ENCODE measurements around the gene FKBP5.

FKBP5 gene

DNA sequence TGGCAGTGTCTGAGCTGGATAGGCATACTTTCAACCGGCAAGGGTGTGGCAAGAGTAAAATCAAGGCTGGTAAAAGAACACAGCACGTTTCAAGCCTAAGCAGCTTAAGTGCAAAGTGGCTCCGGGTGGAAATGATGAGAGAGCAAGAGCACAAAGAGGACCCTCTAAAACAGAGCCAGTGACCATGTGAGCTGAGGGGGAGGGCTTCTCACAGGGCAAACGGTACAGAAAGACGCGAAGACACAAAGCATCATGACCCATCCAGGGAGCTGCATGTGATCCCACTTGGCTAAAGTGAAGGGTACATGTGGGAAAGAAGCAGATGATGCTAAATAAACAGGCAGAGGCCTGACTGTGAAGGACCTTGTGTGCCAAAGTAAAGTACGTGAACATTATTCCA, 25.7 kb downstream of the FKBP5 start:
- DNase-seq (ENCODE audit: low spot score) = peak; percentile 22

DNA sequence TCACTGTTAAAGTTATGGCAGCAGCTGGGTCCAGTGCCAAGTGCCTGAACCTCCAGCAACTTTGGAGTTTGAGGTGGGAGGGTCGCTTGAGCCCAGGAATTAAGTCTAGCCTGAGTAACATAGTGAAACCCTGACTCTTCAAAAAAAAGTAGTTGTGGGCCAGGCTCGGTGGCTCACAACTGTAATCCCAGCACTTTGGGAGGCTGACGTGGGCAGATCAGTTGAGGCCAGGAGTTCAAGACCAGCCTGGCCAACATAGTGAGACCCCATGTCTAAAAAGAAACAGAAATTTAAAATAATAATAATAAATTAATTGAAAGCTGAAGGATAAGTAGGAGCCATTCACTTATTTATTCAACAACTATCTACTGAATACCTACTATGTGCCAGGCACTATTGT, 33.8 kb downstream of the FKBP5 start:
- DNase-seq (ENCODE audit: low spot score) = no peak

DNA sequence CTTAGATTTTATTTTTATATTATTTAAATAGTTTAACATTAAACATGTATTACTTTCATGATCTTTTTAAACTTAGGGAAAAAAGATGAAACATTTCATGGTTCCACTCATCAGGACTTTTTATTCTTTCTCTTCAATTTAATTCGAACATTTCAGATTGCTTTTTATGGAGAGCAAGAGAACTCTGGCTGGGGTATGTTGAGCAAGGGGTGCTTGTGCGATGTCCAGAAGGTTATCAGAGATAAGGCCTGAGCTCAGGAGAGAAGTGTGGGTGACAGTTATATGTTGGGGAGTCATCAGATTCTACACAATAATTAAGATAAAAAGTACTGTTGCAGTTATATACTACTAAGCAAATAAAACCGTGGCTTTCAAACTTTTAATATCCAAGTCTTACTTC, 37.5 kb downstream of the FKBP5 start:
- no peak for DNase-seq (ENCODE audit: low spot score)

DNA sequence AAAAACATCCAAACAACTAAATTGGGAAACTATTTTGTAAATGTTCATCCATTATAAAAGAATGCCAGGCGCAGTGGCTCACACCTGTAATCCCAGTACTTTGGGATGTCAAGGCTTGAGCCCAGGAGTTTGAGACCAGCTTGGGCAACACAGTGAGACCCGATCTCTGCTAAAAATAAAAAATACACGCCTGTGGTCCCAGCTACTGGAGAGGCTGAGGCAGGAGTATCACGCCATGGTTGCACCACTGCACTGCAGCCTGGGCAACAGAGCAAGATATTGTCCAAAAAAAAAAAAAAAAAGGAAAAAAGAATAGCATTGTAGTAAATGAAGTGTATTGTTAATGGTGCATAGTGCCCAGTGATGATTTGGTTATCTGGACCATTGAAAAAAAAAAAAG, 38.7 kb downstream of the FKBP5 start:
- DNase-seq (ENCODE audit: low spot score) = no peak

DNA sequence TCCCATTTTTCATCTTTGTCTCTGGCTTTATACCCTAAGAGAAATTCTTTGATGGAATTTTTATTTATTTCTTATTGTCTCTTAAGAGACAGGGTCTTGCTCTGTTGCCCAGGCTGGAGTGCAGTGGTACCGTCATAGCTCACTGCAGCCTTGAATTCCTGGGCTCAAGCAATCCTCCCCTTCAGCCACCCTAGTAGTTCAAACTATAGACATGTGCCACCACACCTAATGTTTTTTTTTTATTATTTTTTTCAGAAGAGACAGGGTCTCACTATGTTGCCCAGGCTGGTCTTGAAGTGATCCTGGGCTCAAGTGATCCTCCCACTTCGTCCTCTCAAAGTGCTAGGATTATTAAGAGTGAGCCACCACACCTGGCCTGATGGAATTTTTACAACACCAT, 40.5 kb downstream of the FKBP5 start:
- no peak for DNase-seq (ENCODE audit: low spot score)

DNA sequence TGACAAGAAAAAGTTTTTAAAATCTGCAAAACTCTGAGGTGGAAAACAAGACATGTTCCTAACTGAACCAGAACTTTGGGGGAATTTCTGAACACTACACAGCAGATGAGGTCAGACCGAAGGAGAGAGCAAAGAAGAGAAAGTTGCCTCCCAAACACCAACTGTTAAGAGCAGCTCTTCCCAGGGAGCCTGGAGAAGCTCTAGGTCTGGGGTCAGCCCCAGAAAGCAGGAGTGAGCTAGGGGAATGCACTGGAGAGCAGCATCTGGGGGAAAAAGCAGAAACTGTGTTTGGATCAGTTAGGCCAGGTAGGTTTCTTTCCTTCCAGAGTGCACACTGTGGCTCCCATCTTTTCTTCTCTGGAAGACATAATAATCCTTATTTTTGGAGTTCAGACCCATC, 41.3 kb downstream of the FKBP5 start:
- no peak for DNase-seq (ENCODE audit: low spot score)

DNA sequence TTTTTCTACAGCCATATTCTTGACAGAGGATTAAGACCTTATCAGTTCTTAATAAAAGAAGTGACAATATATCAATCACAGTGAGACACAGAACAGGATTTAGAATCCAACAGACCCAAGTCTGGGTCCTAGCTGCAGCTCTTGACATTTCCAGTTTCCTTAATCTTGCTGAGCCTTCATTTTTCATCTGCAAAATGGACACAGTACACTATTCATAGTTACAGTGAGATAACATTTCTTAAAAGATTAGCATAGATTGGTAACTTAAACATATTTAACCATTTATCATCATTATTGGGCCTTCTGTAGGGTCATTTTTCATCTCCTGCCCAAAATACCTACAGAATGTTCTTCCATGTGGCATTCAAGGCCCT, 45.6 kb downstream of the FKBP5 start:
- no peak for DNase-seq (ENCODE audit: low spot score)

DNA sequence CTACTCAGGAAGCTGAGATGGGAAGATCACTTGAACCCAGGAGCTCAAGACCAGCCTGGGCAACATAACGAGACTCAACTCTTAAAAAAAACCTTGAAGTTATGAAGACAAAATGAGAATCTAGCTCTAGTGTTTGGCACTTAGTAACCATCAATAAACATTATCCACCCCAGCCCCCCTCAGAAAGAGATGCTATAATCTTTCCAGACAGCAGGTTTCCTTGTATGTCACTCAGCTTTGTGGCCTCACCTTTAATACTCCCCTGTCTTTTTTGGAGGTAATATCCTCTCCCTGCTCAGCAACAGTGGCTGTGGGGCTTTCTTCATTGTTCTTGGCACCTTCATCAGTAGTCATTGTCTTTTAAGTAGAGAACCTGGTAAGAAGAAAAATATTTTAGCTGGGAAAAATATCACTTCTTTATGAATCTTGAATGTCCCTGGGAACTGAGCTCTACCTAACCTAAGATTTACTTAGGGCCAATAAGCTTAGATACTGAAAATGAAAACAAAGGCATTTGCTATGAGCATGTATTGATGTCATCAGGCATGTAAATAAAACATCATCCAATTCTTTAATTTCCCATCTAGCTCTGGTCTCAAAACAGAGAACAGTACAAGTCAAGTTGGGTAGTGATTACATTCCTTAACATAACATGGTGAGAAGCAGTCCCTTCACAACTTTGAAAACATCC, 46.1 kb downstream of the FKBP5 start:
- no peak for DNase-seq (ENCODE audit: low spot score)

DNA sequence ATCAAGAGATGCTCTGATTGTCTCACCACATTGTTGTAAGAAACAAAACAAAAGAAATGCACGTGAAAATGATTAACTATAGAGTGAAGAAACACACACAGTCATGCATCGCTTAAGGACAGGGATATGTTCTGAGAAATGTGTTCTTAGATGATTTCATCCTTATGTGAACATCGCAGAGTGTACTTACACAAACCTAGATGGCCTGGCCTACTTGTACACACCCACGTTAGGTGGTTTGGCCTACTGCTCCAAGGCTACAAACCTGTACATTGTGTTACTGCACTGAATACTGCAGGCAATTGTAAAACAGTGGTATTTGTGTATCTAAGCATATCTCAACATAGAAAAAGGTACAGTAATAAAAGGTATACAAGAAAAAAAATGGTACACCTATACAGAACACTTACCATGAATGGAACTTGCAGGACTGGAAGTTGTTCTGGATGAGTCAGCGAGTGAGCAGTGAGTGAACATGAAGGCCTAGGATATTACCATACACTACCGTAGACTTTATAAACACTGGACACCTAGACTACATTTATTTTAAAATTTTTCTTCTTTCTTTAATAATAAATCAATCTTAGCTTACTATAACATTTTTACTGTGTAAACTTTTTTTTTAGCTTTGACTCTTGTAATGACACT, 48.6 kb downstream of the FKBP5 start:
- DNase-seq (ENCODE audit: low spot score) = no peak

DNA sequence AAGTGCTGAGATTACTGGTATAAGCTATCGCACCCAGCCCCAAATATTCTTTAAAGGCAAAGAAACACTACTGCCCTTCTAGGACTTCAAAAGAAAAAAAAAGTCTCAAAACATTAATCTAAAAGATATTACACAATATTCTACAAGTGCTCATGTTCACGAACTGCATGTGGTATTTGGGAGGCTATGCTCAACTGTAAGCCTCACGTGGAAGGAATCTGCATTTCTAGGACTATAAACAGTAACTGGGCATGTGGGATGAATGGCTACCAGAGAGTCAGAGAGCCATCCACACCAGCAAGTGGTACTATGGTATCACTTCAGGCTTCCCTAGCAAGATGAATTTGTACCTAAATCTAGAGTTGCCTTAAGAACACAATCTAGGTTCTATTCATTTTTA, 50.0 kb downstream of the FKBP5 start:
- DNase-seq (ENCODE audit: low spot score) = no peak

DNA sequence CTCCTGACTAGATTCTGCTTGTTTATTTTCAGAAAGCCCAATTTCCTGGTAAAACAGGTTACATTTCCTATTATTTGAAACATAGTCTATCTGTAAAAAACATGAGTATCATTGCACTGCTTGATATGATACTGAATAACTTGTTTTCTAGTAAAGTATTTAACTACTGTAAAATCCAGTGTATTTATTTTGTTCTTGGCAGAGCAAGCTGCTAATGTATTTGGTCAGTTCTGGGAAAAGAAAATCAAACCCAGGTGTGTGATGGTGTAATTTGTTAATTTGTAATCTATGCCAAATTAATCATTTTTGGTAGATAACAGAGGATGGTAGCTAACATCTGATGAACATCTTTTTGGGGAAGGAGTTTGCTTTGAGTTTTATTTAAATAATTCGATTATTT, 50.8 kb downstream of the FKBP5 start:
- no peak for DNase-seq (ENCODE audit: low spot score)

DNA sequence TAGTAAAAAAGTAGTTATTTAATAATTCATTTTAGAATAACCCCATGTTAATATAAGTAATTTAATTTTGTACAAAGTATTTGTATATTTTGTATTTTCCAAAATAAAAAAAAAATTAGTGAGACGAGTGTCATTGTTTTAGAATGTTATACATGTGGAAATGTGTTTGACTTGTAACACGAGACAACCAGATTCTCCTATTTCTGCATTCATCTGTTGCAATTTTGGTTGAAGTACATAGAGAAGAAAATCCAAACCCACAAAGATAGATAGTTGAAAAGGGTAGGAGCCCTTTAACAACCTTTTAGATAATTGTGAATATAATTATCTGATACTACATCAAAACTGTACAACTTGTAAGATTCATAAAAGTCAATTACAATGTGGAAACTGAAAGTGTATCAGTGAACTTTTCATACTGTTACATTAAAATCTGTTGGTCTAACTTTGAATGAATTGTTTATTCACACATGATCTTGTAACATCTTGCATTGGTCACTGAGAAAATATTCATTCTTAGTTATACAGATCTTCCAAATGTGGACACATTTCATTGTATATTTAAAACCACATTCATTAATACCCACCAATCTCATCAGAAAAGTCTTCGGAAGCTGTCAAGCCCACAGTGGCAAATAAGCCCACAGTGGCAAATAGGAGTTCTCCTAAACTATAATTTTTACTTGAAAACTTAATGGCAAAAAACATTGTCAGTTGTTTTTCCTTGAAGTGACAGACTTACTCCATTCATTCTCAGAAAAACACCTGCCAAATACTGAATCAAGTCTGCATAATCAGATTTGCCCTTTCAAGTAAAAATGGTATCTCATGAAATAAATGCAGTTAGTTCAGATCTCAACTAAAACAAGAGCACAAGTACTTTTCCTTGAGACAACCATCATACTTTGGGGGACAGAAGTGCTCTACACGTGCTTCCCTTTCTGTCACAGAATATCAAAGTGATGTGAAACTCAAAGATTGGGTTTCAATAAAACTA, 52.8 kb downstream of the FKBP5 start:
- DNase-seq (ENCODE audit: low spot score) = no peak

DNA sequence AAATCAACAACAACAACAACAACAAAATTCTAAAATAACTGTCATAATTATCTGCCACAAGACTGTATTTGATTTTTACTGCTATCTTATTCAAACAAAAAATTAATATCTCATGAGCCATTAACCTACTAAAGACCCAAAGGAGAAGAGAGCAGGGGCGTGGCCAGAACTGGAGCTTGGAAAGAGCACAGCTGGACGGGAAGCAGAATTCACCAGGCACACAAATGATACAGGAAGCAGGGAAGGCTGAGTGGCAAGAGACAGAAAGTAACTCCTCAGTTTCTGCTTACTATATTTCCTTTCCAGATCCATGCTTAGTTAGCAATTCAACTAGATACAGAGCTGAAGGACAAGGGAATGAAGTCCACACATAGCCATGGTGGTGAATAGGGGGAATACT, 54.4 kb downstream of the FKBP5 start:
- no peak for DNase-seq (ENCODE audit: low spot score)

DNA sequence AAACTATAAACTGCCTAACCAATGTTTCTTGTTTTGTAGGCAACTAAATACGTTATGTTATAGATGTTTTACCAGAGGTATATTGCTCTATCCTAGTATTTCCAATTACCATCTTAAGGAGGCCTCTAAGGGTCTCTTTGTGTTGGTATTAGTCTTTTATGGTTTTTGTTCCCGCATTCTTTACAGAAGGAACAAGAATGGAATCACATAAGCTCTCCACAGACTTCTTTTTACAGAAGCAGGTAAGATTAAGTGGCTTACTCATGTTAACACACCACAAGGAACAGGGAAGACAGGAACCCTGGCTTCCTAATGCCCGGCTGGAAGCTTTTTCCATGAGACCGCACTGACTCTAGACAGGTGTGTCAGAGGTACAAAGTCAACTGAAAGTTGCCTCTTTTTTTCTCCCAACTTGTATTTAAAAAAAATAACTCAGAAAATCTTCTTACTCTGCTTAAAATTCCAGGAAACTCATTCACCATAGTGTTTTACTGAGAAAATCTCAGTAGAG, 55.1 kb downstream of the FKBP5 start:
- no peak for DNase-seq (ENCODE audit: low spot score)

DNA sequence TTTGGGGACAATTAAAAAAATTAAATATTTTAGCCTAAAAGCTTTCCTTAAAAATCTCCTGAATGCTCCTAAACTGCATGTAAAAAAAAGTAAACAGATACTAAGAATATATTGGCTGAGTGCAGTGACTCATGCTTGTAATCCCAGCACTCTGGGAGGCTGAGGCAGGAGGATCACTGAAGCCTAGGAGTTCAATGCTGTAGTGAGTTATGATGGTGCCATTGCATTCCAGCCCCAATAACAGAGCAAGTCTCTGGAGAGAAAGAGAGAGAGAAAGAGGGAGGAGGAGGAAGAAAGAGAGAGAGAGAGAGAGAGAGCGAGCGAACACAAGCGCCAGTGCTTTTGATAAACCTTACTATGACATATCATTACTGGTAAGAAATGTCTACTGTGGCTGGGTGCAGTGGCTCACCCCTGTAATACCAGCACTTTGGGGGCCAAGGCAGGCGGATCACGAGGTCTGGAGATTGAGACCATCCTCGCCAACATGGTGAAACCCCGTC, 58.8 kb downstream of the FKBP5 start:
- no peak for DNase-seq (ENCODE audit: low spot score)

DNA sequence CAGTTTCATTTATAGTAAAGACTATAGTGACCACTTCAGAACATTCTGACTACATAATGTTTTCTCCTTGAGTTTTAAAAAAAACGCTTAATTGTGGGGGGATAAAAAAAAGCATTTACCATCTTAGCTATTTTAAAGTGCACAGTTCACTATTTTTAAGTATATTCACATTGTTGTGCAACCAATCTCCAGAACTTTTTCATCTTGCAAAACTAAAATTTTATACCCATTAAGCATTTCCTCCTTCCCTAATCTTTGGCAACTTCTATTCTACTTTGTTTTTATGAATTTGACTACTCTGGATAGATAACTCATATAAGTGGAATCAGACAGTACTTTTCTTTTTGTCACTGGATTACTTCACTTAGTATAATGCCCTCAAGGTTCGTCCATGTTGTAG, 62.3 kb downstream of the FKBP5 start:
- DNase-seq (ENCODE audit: low spot score) = no peak

DNA sequence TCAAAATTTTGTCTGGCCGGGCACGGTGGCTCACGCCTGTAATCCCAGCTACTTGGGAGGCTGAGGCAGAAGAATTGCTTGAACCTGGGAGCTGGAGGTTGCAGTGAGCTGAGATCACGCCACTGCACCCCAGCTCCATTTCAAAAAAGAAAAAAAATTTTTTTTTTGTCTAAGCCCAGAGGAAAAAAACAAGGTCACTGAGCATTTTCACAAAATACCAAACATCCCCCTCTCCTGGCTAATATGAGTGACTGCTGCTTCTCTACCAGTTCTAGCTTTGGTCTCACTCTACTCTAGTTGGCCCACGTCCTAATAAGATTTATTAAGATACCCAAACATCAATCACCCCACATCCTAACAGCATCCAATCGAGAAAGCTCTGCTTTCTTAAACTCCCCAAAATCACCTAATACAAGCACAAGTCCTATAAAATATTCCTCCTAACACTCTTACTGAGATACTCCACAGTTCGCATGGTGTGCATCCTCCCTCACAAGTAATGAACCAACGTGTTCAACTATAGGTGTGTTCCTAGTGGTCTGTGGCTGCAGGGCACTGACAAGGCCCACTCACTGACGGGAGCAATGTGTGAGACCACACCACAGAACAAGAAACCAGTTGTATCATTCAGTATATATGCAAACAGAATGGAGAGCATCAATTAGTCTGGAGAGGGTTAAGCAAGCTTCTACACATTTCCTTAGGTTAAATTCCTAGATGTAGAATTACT, 64.2 kb downstream of the FKBP5 start:
- peak; percentile 20 for DNase-seq (ENCODE audit: low spot score)

DNA sequence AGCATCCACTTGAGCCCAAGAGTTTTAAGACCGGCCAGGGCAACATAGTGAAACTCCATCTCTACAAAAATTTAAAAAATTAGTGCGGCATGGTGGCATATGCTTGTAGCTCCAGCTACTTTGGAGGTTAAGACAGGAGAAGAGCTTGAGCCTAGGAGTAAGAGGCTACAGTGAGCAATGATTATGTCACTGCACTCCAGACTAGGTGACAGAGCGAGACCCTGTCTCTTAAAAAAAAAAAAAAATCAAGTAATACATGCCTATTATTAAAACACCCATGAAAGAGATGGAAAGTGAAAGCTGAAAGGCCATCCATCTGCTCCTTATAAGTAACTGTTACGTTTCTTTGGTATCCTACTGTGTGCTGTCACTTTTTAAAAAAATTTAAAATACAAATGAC, 66.4 kb downstream of the FKBP5 start:
- DNase-seq (ENCODE audit: low spot score) = no peak

DNA sequence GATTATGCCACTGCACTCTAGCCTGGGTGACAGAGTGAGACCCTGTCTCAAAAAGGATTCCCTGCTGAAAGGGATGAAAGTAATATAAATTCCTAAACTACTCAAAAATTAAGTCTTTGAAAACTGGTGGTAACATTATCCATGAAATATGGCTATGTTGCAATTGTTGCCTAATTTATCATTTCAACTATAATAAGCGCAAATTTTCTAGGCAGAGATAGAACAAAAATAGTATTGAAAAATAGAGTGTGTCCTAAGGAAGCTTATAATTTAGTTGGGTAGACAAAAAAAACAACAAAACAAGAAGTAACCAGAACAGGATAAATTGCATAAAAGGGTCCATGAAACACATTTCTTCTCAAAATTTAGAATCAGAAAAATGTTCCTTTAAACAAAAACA, 68.0 kb downstream of the FKBP5 start:
- DNase-seq (ENCODE audit: low spot score) = no peak

DNA sequence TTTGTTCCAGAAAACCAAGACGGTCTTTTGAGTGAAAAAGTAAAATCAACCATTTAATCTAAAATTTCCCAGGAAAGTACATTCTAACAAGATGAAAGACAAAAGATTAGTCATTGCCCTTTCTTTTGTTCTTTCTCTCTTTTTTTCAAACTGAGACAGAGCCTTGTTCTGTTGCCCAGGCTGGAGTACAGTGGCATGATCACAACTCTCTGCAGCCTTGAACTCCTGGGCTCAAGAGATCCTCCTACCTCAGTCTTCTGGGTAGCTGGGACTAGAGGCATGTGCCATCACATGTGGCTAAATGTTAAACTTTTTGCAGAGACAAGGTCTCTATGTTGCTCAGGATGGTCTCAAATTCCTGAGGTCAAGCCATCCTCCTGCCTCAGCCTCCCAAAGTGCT, 75.0 kb downstream of the FKBP5 start:
- DNase-seq (ENCODE audit: low spot score) = no peak

DNA sequence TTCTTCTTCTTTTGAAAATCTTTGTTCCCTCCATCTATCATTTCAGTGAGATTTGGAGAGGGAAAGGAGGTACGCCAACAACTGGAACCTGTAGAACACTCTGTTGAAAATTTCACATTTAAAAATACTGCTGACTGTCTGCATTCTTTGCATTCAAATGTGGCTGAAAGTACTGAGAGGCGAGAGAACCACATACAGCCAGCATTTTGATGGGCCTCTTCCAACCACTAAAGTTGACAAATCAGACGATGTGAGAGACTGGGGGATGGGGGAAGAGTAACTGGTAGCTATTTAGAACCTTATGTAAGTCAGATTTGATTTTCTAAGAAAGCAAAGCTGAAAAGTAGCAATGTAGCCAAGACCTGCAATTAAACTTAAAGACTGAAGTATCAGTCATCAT, 77.5 kb downstream of the FKBP5 start:
- no peak for DNase-seq (ENCODE audit: low spot score)

DNA sequence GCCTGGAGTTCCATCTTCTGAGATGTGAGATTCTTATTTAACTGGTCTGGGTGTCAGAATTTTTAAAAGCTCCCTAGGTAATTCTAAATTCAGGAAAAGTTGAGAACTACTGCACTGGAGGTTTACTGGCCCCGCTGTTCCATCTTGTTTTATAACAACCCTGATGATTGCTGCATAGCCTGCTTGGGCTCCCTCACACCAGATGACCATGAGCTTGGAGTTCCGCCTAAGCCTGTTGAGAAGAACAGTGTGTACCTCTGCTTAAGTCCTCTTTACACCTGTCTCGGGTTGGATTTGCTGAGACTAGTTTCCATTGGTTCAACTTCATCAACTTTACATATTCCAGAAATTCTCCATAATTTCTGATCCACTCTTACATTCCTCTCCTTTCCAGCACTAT, 77.9 kb downstream of the FKBP5 start:
- no peak for DNase-seq (ENCODE audit: low spot score)

All from cerebellar cortex (tissue), 1 donor.